ENCODE measurements around the gene PEX13.

GRCh38 chr2:61055557-61055956, 38.0 kb downstream of the PEX13 start:
- no peak for TF ChIP-seq CTCF (conservative IDR thresholded peaks at IDR 0.05; ENCODE audit: low read length)
- TF ChIP-seq EZH2phosphoT487 (IDR thresholded peaks at IDR 0.05; ENCODE audit: borderline replicate concordance, low read depth, low read length) = no peak

Data from OCI-LY7 (cell line).